HepG2 (cell line): ENCODE results near the gene MKNK1. TPM values are rescaled to one million over a fixed set of nuclear protein-coding genes. Genes with fewer than 3 reads are reported as not detected.
A peak's percentile ranks its signal among the peaks of the same experiment; 100 is the strongest.

Source experiments
- ATAC-seq: fragments of 200-7000 bp; cut with Tn5 transposase; 3 replicates; pipeline ENCODE4 v1.9.1; 2020; ENCODE audit warnings: mild to moderate bottlenecking, moderate library complexity
- BruUV-seq: library from RNA; stranded (reverse); fragments of 400-500 nt; replicated peaks from 2 replicates; lab custom pipeline; 2021; lab: Mats Ljungman, UMichigan
- CTCF ChIA-PET: fragments of 300-600 bp; formaldehyde crosslinking; extraction: SDS; loops from one replicate; lab custom pipeline; 2021; ENCODE audit warnings: low total read pairs, inconsistent platforms, low intra/inter-chr PET ratio; lab: Yijun Ruan, JAX
- POLR2A ChIA-PET: fragments of 350-600 bp; sonication (Branson Sonifier 250); formaldehyde crosslinking; loops from one replicate; lab custom pipeline; 2020; ENCODE audit warnings: antibody characterized with exemption, inconsistent platforms; lab: Yijun Ruan, JAX
- DNase-seq: peaks from one replicate; pipeline ENCODE4 v3.0.0-alpha.2; 2015; ENCODE audit warnings: low spot score
- FAIRE-seq: peaks from 3 replicates; lab custom pipeline; 2011; peaks lifted over from hg19 to GRCh38; lab: Jason Lieb, UNC
- H2AFZ ChIP-seq: one replicate; pipeline ENCODE4 v1.6.1; 2011; ENCODE audit warnings: low read length, inconsistent platforms
- H3K27ac ChIP-seq: fragments of 300-600 bp; 3 replicates; pipeline ENCODE4 v1.8.0; 2011; ENCODE audit warnings: mixed run types, mild to moderate bottlenecking, mixed read lengths, low read length, inconsistent platforms; ENCODE audit not compliant: insufficient read depth; ENCODE audit errors: extremely low read length
- H3K27me3 ChIP-seq, 2 experiments: fragments of 200-600 bp in 1 of 2; 2 replicates in 1 of 2; 3 replicates in 1 of 2; pipeline versions ENCODE4 v1.6.0 to v1.8.0; 2011; ENCODE audit warnings: low read length in 2 of 2, mild to moderate bottlenecking in 2 of 2, moderate library complexity in 2 of 2, inconsistent platforms in 1 of 2; ENCODE audit not compliant: insufficient read depth in 2 of 2, control insufficient read depth in 1 of 2
- H3K36me3 ChIP-seq, 2 experiments: fragments of 200-600 bp in 1 of 2; replicated peaks in 1 of 2; 2 replicates in 1 of 2; 3 replicates in 1 of 2; pipeline versions ENCODE4 v1.5.1 to v1.8.0; 2011; ENCODE audit warnings: low read length in 2 of 2, inconsistent platforms in 1 of 2; ENCODE audit not compliant: insufficient read depth in 2 of 2, control insufficient read depth in 1 of 2
- H3K4me1 ChIP-seq: 2 replicates; pipeline ENCODE4 v1.5.1; 2012; ENCODE audit warnings: low read length, inconsistent platforms; ENCODE audit not compliant: insufficient read depth
- H3K4me2 ChIP-seq: 2 replicates; pipeline ENCODE4 v1.6.0; 2011; ENCODE audit warnings: low read depth, low read length, inconsistent platforms
- H3K4me3 ChIP-seq, 3 experiments: fragments of 200-600 bp in 1 of 3; sonication (generic), shearing (Covaris generic) in 1 of 3; replicated peaks in 1 of 3; 2 replicates each; pipeline ENCODE4 v1.5.1; 2011 to 2016; ENCODE audit warnings: low read length in 3 of 3, inconsistent platforms in 2 of 3, low read depth in 2 of 3, mild to moderate bottlenecking in 2 of 3, control low read depth in 1 of 3, mixed read lengths in 1 of 3; ENCODE audit not compliant: insufficient read depth in 1 of 3
- H3K79me2 ChIP-seq: one replicate; pipeline ENCODE4 v1.6.1; 2011; ENCODE audit warnings: low read length, inconsistent platforms; ENCODE audit not compliant: insufficient read depth
- H3K9ac ChIP-seq: 2 replicates; pipeline ENCODE4 v1.6.0; 2011; ENCODE audit warnings: mild to moderate bottlenecking, low read depth, low read length, inconsistent platforms; ENCODE audit not compliant: insufficient read depth
- H3K9me3 ChIP-seq: 2 replicates; pipeline ENCODE4 v1.5.1; 2012; ENCODE audit warnings: mild to moderate bottlenecking, low read length
- H4K20me1 ChIP-seq: 2 replicates; pipeline ENCODE4 v1.6.0; 2011; ENCODE audit warnings: inconsistent platforms, mild to moderate bottlenecking, low read length, moderate library complexity; ENCODE audit not compliant: insufficient read depth
- RFX1 ChIP-seq: fragments of 450-650 bp; IDR thresholded peaks from 2 replicates; pipeline ENCODE4 v1.6.1; 2017
- STAG1 ChIP-seq: sonication (generic); formaldehyde crosslinking; IDR thresholded peaks from 2 replicates; pipeline ENCODE4 v1.4.0; 2020; ENCODE audit warnings: missing genetic modification reagents
- XBP1 ChIP-seq: sonication (generic); formaldehyde crosslinking; IDR thresholded peaks from 2 replicates; pipeline ENCODE4 v1.5.0; 2020; ENCODE audit warnings: missing genetic modification reagents
- WGBS: methylation state at CpG from one replicate; pipeline ENCODE4 v1.1.6; 2017; ENCODE audit warnings: low lambda C conversion rate; 5-methylcytosine and 5-hydroxymethylcytosine counted together
- in situ Hi-C: cut with HindIII; loops from 2 replicates; pipeline ENCODE4 v1.10.0; 2017; ENCODE audit warnings: low pct_unique_long_range_greater_than_20kb; ENCODE audit not compliant: extremely low pct_ligation_motif_present
- intact Hi-C: fragments of 100-400 bp; cut with micrococcal nuclease; formaldehyde crosslinking; loops from one replicate; pipeline ENCODE4 v1.10.0; 2022; ENCODE audit not compliant: unreplicated experiment
- polyA plus RNA-seq, 8 experiments: library from polyadenylated mRNA; depleted of rRNA in 3 of 8; stranded (reverse) in 7 of 8; unstranded in 1 of 8; fragments of >200 nt; fragmentation: Illumina TruSeq in 4 of 8; extraction: Trizol in 4 of 8; gene quantifications; 2 replicates each; pipeline versions ENCODE4 v1.2.1 to v1.2.3, GENCODE V29; 2011 to 2016; ENCODE audit warnings: low read depth in 4 of 8, missing spikeins in 1 of 8, mixed read lengths in 1 of 8; ENCODE audit not compliant: insufficient read depth in 1 of 8
- total RNA-seq, 5 experiments: library from RNA; depleted of rRNA; stranded (reverse); fragments of >200 nt; fragmentation: Illumina TruSeq; extraction: Trizol; gene quantifications; 2 replicates each; pipeline ENCODE4 v1.2.3, GENCODE V29; 2016; ENCODE audit warnings: low read depth in 1 of 5
- TF ChIP-seq, protein P1 (sequence below): IDR thresholded peaks from 2 replicates; pipeline ENCODE4 v1.4.0; 2020; ENCODE audit warnings: mild to moderate bottlenecking, missing genetic modification reagents
- TF ChIP-seq, protein P2 (sequence below): IDR thresholded peaks from 2 replicates; pipeline ENCODE4 v1.6.1; 2016; ENCODE audit warnings: missing biosample characterization, missing genetic modification reagents, low read depth
- TF ChIP-seq, protein P3 (sequence below): sonication (generic); formaldehyde crosslinking; IDR thresholded peaks from 2 replicates; pipeline ENCODE4 v1.5.0; 2020; ENCODE audit warnings: mild to moderate bottlenecking, missing genetic modification reagents
- TF ChIP-seq, protein P4 (sequence below): sonication (generic); formaldehyde crosslinking; IDR thresholded peaks from 2 replicates; pipeline ENCODE4 v1.4.0; 2020; ENCODE audit warnings: mild to moderate bottlenecking, missing genetic modification reagents
- TF ChIP-seq, protein P5 (sequence below): sonication (generic); formaldehyde crosslinking; IDR thresholded peaks from 2 replicates; pipeline ENCODE4 v1.5.0; 2020; ENCODE audit warnings: mild to moderate bottlenecking, missing genetic modification reagents, moderate library complexity

The MKNK1 gene
- total and polyA plus RNA-seq, 2 of the 13 experiments (the other 11 are each of a cell fraction or from before 2014, with no cell fraction given) = 18.5 to 24.1 TPM

DNA sequence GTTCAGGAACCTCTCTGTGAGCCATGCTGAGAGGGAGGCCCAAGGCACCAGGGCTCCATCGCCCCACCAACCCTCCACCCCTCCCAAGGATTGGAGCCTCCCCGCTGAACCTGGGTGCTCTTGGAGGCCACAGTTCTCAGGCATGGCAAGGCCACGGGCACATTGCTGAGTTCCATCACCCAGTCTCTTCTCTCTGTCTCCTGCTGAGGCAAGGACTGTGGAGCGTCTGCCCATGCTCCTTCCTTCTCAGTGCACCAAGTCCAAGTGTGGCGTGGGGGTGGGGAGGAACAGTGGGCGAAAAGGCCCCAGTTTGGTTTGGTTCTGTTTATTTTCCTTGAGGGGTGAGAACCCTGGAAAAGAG lies 49.9 kb downstream of the MKNK1 start (continued):
- TF ChIP-seq, protein P1, sequence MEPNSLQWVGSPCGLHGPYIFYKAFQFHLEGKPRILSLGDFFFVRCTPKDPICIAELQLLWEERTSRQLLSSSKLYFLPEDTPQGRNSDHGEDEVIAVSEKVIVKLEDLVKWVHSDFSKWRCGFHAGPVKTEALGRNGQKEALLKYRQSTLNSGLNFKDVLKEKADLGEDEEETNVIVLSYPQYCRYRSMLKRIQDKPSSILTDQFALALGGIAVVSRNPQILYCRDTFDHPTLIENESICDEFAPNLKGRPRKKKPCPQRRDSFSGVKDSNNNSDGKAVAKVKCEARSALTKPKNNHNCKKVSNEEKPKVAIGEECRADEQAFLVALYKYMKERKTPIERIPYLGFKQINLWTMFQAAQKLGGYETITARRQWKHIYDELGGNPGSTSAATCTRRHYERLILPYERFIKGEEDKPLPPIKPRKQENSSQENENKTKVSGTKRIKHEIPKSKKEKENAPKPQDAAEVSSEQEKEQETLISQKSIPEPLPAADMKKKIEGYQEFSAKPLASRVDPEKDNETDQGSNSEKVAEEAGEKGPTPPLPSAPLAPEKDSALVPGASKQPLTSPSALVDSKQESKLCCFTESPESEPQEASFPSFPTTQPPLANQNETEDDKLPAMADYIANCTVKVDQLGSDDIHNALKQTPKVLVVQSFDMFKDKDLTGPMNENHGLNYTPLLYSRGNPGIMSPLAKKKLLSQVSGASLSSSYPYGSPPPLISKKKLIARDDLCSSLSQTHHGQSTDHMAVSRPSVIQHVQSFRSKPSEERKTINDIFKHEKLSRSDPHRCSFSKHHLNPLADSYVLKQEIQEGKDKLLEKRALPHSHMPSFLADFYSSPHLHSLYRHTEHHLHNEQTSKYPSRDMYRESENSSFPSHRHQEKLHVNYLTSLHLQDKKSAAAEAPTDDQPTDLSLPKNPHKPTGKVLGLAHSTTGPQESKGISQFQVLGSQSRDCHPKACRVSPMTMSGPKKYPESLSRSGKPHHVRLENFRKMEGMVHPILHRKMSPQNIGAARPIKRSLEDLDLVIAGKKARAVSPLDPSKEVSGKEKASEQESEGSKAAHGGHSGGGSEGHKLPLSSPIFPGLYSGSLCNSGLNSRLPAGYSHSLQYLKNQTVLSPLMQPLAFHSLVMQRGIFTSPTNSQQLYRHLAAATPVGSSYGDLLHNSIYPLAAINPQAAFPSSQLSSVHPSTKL (CRISPR knock-in tag) = no peak
- TF ChIP-seq XBP1 (CRISPR knock-in tag) = no peak
- no peak for TF ChIP-seq RFX1

DNA sequence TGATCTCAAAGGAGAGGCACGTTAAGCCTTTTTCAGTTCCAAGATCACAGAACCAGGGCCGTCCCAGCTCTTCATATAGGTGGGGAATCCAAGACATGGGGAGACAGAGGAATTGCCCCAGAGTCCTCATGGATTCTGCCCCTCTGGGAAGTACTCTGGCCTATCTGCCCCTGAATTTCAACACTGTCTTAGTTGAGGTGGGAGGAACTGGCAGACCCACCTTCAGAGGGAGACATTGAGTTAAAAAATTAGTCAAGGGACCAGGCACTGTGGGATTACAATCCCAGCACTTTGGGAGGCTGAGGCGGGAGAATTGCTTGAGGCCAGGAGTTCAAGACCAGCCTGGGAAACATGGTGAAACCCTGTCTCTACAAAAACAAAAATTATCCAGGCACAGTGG lies 50.6 kb downstream of the MKNK1 start:
- TF ChIP-seq, protein P2, sequence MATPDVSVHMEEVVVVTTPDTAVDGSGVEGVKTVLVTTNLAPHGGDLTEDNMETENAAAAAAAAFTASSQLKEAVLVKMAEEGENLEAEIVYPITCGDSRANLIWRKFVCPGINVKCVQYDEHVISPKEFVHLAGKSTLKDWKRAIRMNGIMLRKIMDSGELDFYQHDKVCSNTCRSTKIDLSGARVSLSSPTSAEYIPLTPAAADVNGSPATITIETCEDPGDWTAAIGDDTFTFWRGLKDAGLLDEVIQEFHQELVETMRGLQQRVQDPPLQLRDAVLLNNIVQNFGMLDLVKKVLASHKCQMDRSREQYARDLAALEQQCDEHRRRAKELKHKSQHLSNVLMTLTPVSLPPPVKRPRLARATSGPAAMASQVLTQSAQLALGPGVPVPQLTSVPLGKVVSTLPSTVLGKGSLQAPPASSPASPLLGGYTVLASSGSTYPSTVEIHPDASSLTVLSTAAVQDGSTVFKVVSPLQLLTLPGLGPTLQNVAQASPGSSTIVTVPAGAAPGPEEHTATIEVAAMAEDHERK (CRISPR knock-in tag) = no peak
- TF ChIP-seq STAG1 (CRISPR knock-in tag) = peak; percentile 5; the same call in 1 of the 2 replicates
- TF ChIP-seq, protein P3, sequence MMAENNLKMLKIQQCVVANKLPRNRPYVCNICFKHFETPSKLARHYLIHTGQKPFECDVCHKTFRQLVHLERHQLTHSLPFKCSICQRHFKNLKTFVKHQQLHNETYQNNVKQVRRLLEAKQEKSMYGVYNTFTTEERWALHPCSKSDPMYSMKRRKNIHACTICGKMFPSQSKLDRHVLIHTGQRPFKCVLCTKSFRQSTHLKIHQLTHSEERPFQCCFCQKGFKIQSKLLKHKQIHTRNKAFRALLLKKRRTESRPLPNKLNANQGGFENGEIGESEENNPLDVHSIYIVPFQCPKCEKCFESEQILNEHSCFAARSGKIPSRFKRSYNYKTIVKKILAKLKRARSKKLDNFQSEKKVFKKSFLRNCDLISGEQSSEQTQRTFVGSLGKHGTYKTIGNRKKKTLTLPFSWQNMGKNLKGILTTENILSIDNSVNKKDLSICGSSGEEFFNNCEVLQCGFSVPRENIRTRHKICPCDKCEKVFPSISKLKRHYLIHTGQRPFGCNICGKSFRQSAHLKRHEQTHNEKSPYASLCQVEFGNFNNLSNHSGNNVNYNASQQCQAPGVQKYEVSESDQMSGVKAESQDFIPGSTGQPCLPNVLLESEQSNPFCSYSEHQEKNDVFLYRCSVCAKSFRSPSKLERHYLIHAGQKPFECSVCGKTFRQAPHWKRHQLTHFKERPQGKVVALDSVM = 0 out of 2 replicates have a peak, but pooled peaks have one; percentile 30
- TF ChIP-seq, protein P4, sequence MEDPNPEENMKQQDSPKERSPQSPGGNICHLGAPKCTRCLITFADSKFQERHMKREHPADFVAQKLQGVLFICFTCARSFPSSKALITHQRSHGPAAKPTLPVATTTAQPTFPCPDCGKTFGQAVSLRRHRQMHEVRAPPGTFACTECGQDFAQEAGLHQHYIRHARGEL (CRISPR knock-in tag) = peak; percentile 80; the same call in 1 of the 2 replicates
- TF ChIP-seq, protein P5, sequence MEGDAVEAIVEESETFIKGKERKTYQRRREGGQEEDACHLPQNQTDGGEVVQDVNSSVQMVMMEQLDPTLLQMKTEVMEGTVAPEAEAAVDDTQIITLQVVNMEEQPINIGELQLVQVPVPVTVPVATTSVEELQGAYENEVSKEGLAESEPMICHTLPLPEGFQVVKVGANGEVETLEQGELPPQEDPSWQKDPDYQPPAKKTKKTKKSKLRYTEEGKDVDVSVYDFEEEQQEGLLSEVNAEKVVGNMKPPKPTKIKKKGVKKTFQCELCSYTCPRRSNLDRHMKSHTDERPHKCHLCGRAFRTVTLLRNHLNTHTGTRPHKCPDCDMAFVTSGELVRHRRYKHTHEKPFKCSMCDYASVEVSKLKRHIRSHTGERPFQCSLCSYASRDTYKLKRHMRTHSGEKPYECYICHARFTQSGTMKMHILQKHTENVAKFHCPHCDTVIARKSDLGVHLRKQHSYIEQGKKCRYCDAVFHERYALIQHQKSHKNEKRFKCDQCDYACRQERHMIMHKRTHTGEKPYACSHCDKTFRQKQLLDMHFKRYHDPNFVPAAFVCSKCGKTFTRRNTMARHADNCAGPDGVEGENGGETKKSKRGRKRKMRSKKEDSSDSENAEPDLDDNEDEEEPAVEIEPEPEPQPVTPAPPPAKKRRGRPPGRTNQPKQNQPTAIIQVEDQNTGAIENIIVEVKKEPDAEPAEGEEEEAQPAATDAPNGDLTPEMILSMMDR (CRISPR knock-in tag) = peak; percentile 31; the same call in 1 of the 2 replicates
- Histone ChIP-seq H3K4me2 (no peak overlapping the region), H3K4me1 (peaks cover 11% of the 10 kb centered on the region; the same call in 1 of the 2 replicates), H2AFZ (no peak overlapping the region), H4K20me1 (no peaks in the 10 kb centered on the region), H3K27me3 (peaks cover 2 to 16% of the 10 kb centered on the region in 2 experiments; a peak in 1 of 5 replicates), H3K9ac (no peak overlapping the region), H3K27ac (no peak overlapping the region), H3K4me3 (no peak overlapping the region), H3K79me2 (no peaks in the 10 kb centered on the region), H3K36me3 (peaks cover 0 to under 1% of the 10 kb centered on the region in 2 experiments; a peak in 2 of 5 replicates), H3K9me3 (no peaks in the 10 kb centered on the region)
- ATAC-seq (peak; percentile 6; the same call in 1 of the 3 replicates), FAIRE-seq (no peak), DNase-seq (no peak)
- POLR2A ChIA-PET = interaction anchor here (0.6 kb wide), 1 partner anchor 98 kb away, joined by 3 read pairs; no protein-coding TSS in a partner anchor
- in situ Hi-C loops = no loop called here
- WGBS = 20% methylated on average over 3 of the region's 3 CpGs
- CTCF ChIA-PET = no interaction called here
- no TSS peak for BruUV-seq
- intact Hi-C loops = loop anchor here (10.0 kb wide), 1 partner anchor 171 kb away; no protein-coding TSS in a partner anchor
